Activated CD8-positive, alpha-beta memory T cell treated with anti-CD3 and anti-CD28 coated beads, Interleukin-2, amount 10 ng/mL, durations not matched to agents 7 days and 5 days (primary cell): ENCODE results near the gene EARS2. TPM values are rescaled to one million over a fixed set of nuclear protein-coding genes. Genes with fewer than 3 reads are reported as not detected.

ENCODE experiments used
- ATAC-seq: fragments of 150-1000 bp; cut with Tn5 transposase; one replicate; pipeline ENCODE4 v1.10.0; 2021; ENCODE audit warnings: moderate library complexity
- CTCF ChIA-PET: fragments of 350-600 bp; sonication (Branson Sonifier 250); formaldehyde crosslinking; loops from one replicate; lab custom pipeline; 2021; ENCODE audit warnings: antibody characterized with exemption; lab: Charles Lee
- DNase-seq: peaks from one replicate; pipeline ENCODE4 v3.0.0-alpha.2; 2020
- H3K27ac Mint-ChIP-seq: one replicate; pipeline ENCODE4 v1.8.0; 2021; ENCODE audit warnings: mild to moderate bottlenecking, mixed read lengths
- H3K27me3 Mint-ChIP-seq: one replicate; pipeline ENCODE4 v1.8.0; 2021; ENCODE audit warnings: mixed read lengths
- H3K36me3 Mint-ChIP-seq: one replicate; pipeline ENCODE4 v1.8.0; 2021; ENCODE audit warnings: mild to moderate bottlenecking, mixed read lengths
- H3K4me1 Mint-ChIP-seq: one replicate; pipeline ENCODE4 v1.8.0; 2021; ENCODE audit warnings: mixed read lengths
- H3K4me3 Mint-ChIP-seq: one replicate; pipeline ENCODE4 v1.8.0; 2021; ENCODE audit warnings: mild to moderate bottlenecking, moderate library complexity, mixed read lengths
- H3K9me3 Mint-ChIP-seq: one replicate; pipeline ENCODE4 v1.8.0; 2022; ENCODE audit warnings: low read depth, mixed read lengths
- total RNA-seq, 2 experiments: library from RNA; stranded (reverse); gene quantifications; one replicate each; pipeline ENCODE4 v1.2.3, GENCODE V29; 2021

EARS2 gene
- total RNA-seq, 2 experiments from 2014 or later: 14.3 to 15.9 TPM

DNA sequence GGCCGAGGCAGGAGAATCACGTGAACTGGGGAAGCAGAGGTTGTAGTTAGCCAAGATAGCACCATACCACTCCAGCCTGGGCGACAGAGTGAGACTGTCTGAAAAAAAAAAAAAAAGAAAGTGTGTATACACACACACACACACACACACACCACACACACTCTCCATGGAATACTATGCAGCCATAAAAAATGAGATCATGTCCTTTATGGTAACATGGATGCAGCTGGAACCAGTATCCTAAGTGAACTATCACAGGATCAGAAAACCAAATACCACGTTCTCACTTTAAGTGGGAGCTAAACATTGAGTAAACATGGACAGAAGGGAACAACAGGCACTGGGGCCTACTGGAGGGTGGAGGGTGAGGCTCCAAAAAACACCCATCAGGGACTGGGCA lies 22.2 kb upstream of the EARS2 start:
- no peak for ATAC-seq
- Mint-ChIP-seq H3K36me3 (peaks cover 16% of the 10 kb centered on the region), H3K4me1 (peaks cover 2% of the 10 kb centered on the region), H3K9me3 (no peaks in the 10 kb centered on the region), H3K27ac (no peak overlapping the region), H3K27me3 (no peaks in the 10 kb centered on the region), H3K4me3 (no peak overlapping the region)
- CTCF ChIA-PET: no interaction called here
- DNase-seq: no peak

DNA sequence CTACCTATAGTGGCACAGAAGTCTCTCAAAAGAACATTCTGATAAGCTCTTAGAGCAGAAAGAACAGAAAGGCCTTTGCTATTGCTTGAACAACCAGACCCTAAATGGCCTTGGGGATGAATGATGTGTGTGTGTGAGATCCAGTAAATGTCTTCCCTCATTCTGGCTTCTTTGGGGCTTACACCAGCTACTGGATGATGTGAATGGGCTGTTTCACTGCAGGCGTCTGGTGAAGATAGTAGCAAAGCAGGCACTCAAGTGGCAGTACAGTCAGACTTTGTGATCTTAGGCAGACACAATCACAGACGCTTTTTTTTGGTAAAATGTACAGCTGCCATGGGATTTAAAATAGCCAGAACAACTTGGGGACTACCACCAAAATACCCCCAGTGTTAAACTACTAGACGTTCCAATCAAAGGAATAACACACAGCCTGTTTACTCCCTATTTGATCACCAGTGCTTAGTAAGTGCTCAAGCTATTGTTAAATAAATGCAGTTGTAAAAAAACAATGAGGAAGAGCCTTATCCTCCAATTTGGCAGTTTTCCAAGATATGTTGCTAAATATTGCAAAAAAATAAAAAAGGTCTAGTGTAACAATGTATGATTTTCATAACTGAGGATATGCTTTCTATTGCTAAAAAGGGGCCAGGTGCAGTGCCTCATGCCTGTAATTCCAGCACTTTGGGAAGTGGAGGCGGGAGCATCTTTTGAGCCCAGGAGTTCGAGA lies 21.1 kb upstream of the EARS2 start:
- Mint-ChIP-seq H3K4me1 (peaks cover 2% of the 10 kb centered on the region), H3K9me3 (no peaks in the 10 kb centered on the region), H3K27ac (no peak overlapping the region), H3K36me3 (peaks cover 13% of the 10 kb centered on the region), H3K27me3 (no peaks in the 10 kb centered on the region), H3K4me3 (no peak overlapping the region)
- CTCF ChIA-PET: interaction anchor here (1.0 kb wide), 1 partner anchor 20 kb away, joined by 4 read pairs; the partner anchor contains the start of gene UBFD1
- DNase-seq (no peak), ATAC-seq (no peak)

DNA sequence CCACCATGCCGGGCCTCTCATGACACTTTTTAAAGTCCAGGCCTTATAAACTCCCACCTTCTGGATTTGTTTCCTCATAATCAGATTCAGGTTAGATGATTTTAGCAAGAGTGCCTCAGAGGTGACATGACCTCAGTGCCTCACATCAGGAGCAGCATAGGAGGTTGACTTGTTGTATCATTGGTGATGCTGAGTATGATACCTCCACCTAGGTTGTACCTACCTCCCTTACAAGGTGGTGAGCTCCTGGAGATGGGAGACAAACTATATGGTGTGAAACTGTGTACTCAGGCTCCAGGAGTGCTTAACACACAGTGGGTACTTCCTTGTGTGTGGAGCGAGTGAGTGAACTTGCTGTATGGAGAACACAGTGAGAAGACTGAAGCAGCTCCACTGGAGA lies 20.3 kb upstream of the EARS2 start:
- Mint-ChIP-seq H3K27me3 (no peaks in the 10 kb centered on the region), H3K4me3 (no peak overlapping the region), H3K27ac (no peak overlapping the region), H3K36me3 (peaks cover 13% of the 10 kb centered on the region), H3K9me3 (no peaks in the 10 kb centered on the region), H3K4me1 (peaks cover 2% of the 10 kb centered on the region)
- CTCF ChIA-PET: interaction anchor here (1.0 kb wide), 1 partner anchor 19 kb away, joined by 4 read pairs; the partner anchor contains the start of gene UBFD1
- DNase-seq (no peak), ATAC-seq (no peak)

DNA sequence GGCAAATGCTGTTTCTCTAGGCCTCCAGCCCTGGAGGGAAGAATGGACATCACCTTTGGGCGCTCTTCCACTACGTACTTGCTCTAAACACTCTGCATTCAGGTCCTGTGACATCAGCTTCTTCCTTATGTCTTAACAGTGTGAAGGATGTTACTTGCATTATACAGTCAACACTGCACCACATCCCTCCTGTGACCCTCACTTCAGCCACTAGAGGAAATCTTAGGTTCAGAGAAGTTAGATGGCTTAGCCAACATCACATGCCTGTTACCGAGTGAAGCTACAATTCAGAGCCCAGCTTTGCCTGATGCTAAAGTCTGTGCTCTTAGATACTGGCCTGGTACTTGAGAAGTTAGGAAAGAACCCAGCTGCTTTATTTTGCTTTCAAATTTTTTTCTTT lies 18.7 kb upstream of the EARS2 start:
- CTCF ChIA-PET: interaction anchor here (0.6 to 2.1 kb wide), 4 partner anchors 14 to 21 kb away, joined by 3 to 5 read pairs (median 4); partner anchors contain the start of genes EARS2 and UBFD1
- H3K36me3 Mint-ChIP-seq: peaks cover 12% of the 10 kb centered on the region
- ATAC-seq (no peak), DNase-seq (no peak)
- H3K27ac Mint-ChIP-seq: no peak overlapping the region
- H3K4me3 Mint-ChIP-seq: no peak overlapping the region
- H3K4me1 Mint-ChIP-seq: peaks cover 2% of the 10 kb centered on the region
- H3K9me3 Mint-ChIP-seq: no peaks in the 10 kb centered on the region
- no peaks in the 10 kb centered on the region for H3K27me3 Mint-ChIP-seq

DNA sequence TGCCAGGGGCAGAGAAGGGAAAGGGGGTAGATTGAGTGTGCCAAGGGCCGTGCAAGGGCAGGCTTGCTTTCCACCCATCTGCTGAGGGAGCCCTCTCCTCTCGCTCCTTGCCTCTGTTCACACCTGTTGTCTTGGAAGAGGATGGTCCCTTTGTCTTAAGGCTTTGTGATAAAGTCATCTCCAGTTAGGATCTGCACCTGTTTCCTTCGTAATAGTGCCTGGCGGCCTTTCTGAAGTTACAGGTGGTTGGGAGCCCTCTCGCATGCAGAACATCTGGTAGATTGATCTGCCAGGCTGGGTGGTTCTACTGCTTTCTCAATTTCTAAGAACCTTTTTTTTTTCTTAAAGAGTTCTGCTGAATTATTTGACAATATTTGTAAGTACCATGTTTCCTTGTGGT lies 16.7 kb upstream of the EARS2 start:
- Mint-ChIP-seq H3K27ac (no peak overlapping the region), H3K27me3 (no peaks in the 10 kb centered on the region), H3K36me3 (peaks cover 6% of the 10 kb centered on the region), H3K9me3 (no peaks in the 10 kb centered on the region), H3K4me1 (peaks cover 2% of the 10 kb centered on the region), H3K4me3 (no peak overlapping the region)
- CTCF ChIA-PET: no interaction called here
- ATAC-seq (no peak), DNase-seq (no peak)

DNA sequence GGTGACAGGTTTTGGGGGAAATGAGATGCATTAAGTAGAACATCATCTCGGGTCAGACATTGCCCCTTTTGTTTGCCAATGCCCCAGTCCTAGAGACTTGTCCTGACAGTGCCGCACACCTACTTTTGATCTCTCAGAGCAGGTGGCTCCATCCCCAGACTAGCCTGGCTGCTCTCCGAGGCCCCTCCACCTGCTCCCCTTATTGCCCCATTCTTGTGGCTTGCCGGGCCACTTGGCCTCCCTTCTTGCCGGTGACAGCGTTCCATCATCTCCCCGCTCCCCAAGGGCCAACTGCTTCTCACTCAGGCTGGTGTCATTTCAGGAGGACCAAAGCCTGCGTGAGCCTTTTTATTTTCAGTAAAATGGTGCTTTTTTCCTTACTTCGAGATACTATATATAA lies 15.2 kb upstream of the EARS2 start:
- H3K36me3 Mint-ChIP-seq: peaks cover 10% of the 10 kb centered on the region
- H3K9me3 Mint-ChIP-seq: no peaks in the 10 kb centered on the region
- H3K27ac Mint-ChIP-seq: no peak overlapping the region
- H3K4me1 Mint-ChIP-seq: peaks cover 2% of the 10 kb centered on the region
- no peak for ATAC-seq
- H3K27me3 Mint-ChIP-seq: no peaks in the 10 kb centered on the region
- DNase-seq: no peak
- CTCF ChIA-PET: interaction anchor here (1.8 kb wide), 1 partner anchor 24 kb away, joined by 4 read pairs; the partner anchor contains the start of gene NDUFAB1
- no peak overlapping the region for H3K4me3 Mint-ChIP-seq

DNA sequence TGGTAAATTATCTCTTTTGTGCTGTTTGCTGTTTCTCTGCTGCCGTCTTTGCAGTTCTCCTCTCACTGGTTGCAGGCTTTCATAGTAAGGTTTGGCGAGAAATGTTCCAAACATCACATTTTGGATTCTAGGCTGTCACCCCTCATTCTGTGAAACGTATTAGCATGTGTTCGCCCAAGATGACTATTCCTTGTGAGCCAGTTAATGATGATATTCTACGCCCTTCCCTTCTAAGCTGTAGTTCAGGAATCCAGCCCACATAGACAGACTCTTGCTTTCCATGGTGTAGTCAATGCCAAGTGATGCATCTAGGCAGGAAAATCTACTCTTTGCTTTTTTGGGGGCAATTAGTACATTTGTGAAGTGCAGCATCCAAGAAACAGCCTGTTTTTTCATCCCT lies 14.7 kb upstream of the EARS2 start:
- Mint-ChIP-seq H3K4me1 (peaks cover 2% of the 10 kb centered on the region), H3K27ac (no peak overlapping the region), H3K27me3 (no peaks in the 10 kb centered on the region), H3K9me3 (no peaks in the 10 kb centered on the region), H3K36me3 (peaks cover 13% of the 10 kb centered on the region), H3K4me3 (no peak overlapping the region)
- CTCF ChIA-PET: interaction anchor here (1.8 kb wide), 1 partner anchor 25 kb away, joined by 4 read pairs; the partner anchor contains the start of gene NDUFAB1
- no peak for DNase-seq
- ATAC-seq: no peak

DNA sequence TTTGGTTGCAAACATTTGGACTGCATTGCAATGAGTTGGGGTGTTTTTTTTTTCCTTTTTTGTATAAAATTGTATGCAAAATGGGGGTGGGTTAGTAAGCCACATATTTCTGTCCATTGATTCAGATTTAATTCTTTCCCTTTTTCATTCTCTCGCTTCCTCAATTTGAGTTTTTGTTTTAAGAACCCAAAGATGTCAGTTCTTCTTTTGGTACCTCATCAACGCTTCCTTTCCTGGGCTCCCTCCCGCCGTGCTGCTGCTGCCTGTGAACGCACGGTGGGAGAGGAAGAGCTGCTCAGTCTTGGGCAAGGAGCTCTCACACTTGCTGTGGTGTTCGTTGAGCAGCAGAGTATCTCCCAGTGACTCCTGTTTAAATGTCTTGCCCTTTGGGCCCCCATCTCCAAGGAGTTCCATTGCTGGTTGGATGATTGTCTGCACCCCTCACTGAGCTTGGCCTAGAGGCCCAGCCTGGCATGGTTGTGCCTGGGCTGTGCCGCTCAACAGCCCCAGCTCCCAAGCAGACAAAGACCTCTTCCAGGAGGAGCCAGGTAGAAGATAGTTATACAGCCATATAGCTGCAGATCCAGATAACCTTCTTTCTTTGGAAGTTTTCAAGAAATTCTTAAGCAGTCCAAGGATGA lies 14.0 kb upstream of the EARS2 start:
- no peak overlapping the region for H3K27ac Mint-ChIP-seq
- CTCF ChIA-PET: interaction anchor here (1.3 to 1.4 kb wide), 2 partner anchors 9 to 25 kb away, joined by 3 to 4 read pairs; partner anchors contain the start of gene NDUFAB1
- H3K9me3 Mint-ChIP-seq: no peaks in the 10 kb centered on the region
- peaks cover 2% of the 10 kb centered on the region for H3K4me1 Mint-ChIP-seq
- no peak overlapping the region for H3K4me3 Mint-ChIP-seq
- ATAC-seq (no peak), DNase-seq (no peak)
- no peaks in the 10 kb centered on the region for H3K27me3 Mint-ChIP-seq
- peaks cover 16% of the 10 kb centered on the region for H3K36me3 Mint-ChIP-seq

DNA sequence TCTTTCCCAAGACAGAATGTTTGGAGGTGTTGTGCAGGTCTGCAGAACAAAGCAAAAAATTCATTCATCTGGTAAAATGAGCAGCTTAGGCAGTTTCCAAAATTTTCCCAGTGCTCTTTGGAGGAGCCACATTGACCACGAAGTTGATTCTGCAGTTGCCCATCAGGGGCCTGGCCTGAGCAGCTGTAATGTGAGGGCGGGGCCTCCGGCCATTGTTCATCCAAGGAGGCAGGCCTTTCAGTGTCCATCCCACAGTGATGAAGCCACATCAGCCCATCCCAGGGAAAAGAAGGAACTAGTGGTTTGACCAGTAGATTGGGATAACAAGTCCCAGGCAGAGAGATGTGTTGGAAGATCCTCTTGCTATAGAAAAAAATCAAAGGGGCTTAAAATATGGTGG lies 10.5 kb upstream of the EARS2 start:
- no peak overlapping the region for H3K27ac Mint-ChIP-seq
- H3K27me3 Mint-ChIP-seq: no peaks in the 10 kb centered on the region
- H3K4me1 Mint-ChIP-seq: peaks cover 2% of the 10 kb centered on the region
- no peak overlapping the region for H3K4me3 Mint-ChIP-seq
- ATAC-seq (no peak), DNase-seq (no peak)
- no peaks in the 10 kb centered on the region for H3K9me3 Mint-ChIP-seq
- peaks cover 31% of the 10 kb centered on the region for H3K36me3 Mint-ChIP-seq
- CTCF ChIA-PET: no interaction called here

DNA sequence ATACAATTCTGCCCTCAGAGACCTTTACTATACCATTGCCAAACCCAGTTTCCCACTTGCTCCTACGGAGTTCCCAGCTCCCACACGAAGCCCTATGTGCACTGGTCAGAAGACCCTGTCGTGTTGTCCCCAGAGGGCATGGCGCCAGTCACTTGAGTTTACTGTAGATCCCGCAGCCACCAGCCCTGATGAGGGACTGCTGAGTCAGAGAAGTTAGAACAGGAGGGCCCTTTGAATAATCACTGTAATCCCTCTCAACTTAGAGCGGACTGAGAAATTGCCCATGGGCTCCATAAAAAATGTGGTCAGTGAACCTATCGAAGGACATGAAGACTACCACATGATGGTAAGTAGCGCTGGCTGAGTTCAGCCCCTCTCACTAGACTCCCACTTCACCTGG lies 9.6 kb upstream of the EARS2 start:
- no peak for DNase-seq
- Mint-ChIP-seq H3K4me3 (no peak overlapping the region), H3K4me1 (peaks cover 4% of the 10 kb centered on the region), H3K27me3 (no peaks in the 10 kb centered on the region), H3K9me3 (no peaks in the 10 kb centered on the region), H3K36me3 (peaks cover 33% of the 10 kb centered on the region), H3K27ac (no peak overlapping the region)
- CTCF ChIA-PET: no interaction called here
- ATAC-seq: no peak

DNA sequence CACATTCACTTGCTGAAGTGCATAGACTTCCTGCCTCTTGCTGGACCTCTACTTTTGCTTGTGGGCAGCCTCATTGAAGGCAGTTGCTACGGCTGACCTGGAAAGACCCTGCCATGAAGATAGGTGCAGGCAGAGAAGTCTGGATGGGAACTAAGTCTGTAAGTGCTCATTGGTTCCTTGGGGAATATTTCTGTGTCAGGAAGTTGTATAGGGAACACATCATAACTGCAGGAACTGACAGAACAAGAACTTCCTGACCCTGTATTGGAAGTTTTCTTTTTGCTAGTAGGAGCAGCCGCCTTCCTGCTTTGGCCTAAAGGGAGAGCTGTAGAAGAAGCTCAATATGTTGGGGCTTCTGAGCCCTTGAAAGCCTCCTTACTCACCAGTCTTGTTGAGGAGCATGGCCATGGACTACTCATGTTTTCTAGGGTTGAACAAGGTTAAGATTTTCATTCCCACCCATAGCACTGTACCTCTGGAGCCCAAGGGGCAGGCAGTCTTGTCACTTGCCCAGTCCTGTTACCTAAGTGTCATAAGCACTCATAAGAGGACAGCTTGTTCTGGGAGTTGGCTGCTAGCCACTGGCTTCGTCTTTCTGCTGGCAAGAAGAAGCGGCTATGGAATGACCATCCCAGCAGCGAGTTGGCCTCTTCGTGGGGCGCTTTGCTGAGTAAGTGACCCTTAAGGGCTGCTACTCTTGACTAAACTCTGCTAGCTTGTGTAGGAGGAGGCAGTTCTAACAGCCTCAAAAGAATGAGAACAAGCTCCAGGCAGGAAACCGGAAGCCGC lies 7.6 kb upstream of the EARS2 start:
- Mint-ChIP-seq H3K27ac (no peak overlapping the region), H3K4me3 (no peak overlapping the region), H3K9me3 (no peaks in the 10 kb centered on the region), H3K4me1 (peaks cover 14% of the 10 kb centered on the region), H3K27me3 (no peaks in the 10 kb centered on the region), H3K36me3 (peaks cover 42% of the 10 kb centered on the region)
- ATAC-seq (no peak), DNase-seq (no peak)
- CTCF ChIA-PET: no interaction called here

DNA sequence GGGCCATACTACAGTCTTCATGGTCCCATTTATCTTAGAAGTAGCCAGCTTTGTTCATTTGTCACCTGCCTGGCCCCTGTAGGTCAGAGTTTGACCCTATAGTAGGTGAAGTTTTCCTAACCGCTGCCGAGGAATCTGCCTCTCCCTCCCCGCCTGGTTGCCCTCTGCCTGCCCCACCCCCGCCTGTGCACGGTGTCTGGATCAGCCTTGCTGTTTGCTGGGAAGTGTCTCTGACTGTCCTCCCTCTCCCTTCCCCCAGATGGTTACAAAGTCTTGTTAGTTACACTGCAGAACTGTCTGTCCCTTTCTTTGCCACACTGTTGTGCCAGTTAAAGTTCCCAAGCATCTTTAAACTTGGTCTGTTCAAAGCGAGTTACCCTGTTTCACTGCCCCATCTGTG lies 6.0 kb upstream of the EARS2 start:
- no peak overlapping the region for H3K27ac Mint-ChIP-seq
- CTCF ChIA-PET: no interaction called here
- ATAC-seq (no peak), DNase-seq (no peak)
- no peaks in the 10 kb centered on the region for H3K27me3 Mint-ChIP-seq
- no peak overlapping the region for H3K4me3 Mint-ChIP-seq
- peaks cover 28% of the 10 kb centered on the region for H3K4me1 Mint-ChIP-seq
- no peaks in the 10 kb centered on the region for H3K9me3 Mint-ChIP-seq
- H3K36me3 Mint-ChIP-seq: peaks cover 40% of the 10 kb centered on the region

DNA sequence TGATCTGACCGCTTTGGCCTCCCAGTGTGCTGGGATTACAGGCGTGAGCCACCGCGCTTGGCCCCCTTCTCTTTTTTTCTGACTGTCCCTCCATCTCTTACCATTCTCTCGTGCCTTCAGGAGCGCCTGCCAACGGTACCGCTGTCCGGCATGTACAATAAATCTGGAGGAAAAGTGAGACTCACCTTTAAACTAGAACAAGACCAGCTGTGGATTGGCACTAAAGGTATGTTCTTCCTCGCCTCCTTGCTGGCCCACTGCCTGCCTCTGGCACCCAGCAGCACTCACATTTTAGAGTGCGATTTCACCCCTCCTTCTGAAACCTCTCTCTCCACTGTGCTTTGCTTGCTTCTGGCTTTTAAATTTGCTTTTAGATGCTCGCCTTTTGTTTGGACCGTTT lies 5.4 kb upstream of the EARS2 start:
- Mint-ChIP-seq H3K36me3 (peaks cover 37% of the 10 kb centered on the region), H3K27ac (no peak overlapping the region), H3K4me1 (peaks cover 30% of the 10 kb centered on the region), H3K9me3 (no peaks in the 10 kb centered on the region), H3K27me3 (no peaks in the 10 kb centered on the region), H3K4me3 (no peak overlapping the region)
- ATAC-seq: no peak
- DNase-seq: no peak
- CTCF ChIA-PET: no interaction called here
